ENCODE results near the gene THOC2. TPM values are rescaled to one million over a fixed set of nuclear protein-coding genes. Genes with fewer than 3 reads are reported as not detected.
"Not testable (repeated sequence)": the region's sequence is repeated elsewhere in the genome, so short reads cannot be mapped to it uniquely, and the experiment has no call there.

The THOC2 gene
- total and polyA plus RNA-seq, 12 donors = 30.0 to 106 (median 63.2) TPM

- DNase-seq = no peak
- H3K9me3 ChIP-seq (replicated peaks in 1 of 3) = no peaks in the 10 kb centered on the region
- no peak overlapping the region for H3K4me3 ChIP-seq
- WGBS, 4 donors = 81 to 95% (median 91%) methylated on average over 3 of the region's 3 CpGs
- TF ChIP-seq POLR2A (IDR thresholded peaks at IDR 0.05) = no peak
- TF ChIP-seq CTCF (IDR thresholded peaks at IDR 0.05) = no peak
- intact Hi-C loops (cut with DNase I) = no loop called here
- no peaks in the 10 kb centered on the region for H3K4me1 ChIP-seq (replicated peaks in 1 of 2)
- H3K27ac ChIP-seq = no peak overlapping the region
- H3K27me3 ChIP-seq = no peaks in the 10 kb centered on the region
- peaks cover 0 to 3% of the 10 kb centered on the region in 2 donors for H3K36me3 ChIP-seq (replicated peaks in 1 of 2)
These were observed 67.7 kb downstream of the THOC2 start for GRCh38 chrX:123665197-123665596.

- H3K27ac ChIP-seq; H3K4me1 ChIP-seq (replicated peaks in 1 of 2); intact Hi-C loops (cut with DNase I); DNase-seq; H3K27me3 ChIP-seq; H3K9me3 ChIP-seq (replicated peaks in 1 of 3); H3K36me3 ChIP-seq (replicated peaks in 1 of 2); H3K4me3 ChIP-seq: not testable (repeated sequence)
- WGBS, 4 donors = 83 to 94% (median 89%) methylated on average over 6 of the region's 6 CpGs
These were observed 68.2 kb downstream of the THOC2 start for GRCh38 chrX:123664467-123665167.

GRCh38 chrX:123663720-123664119, 69.1 kb downstream of the THOC2 start:
- H3K27ac ChIP-seq; H3K4me1 ChIP-seq (replicated peaks in 1 of 2); intact Hi-C loops (cut with DNase I); H3K9me3 ChIP-seq (replicated peaks in 1 of 3); H3K36me3 ChIP-seq (replicated peaks in 1 of 2); H3K4me3 ChIP-seq; DNase-seq; H3K27me3 ChIP-seq: not testable (repeated sequence)
- 79 to 100% (median 93%) methylated on average over 3 of the region's 3 CpGs for WGBS, 4 donors

- H3K27ac ChIP-seq; H3K4me3 ChIP-seq; intact Hi-C loops (cut with DNase I); H3K9me3 ChIP-seq (replicated peaks in 1 of 3); H3K27me3 ChIP-seq; H3K36me3 ChIP-seq (replicated peaks in 1 of 2); H3K4me1 ChIP-seq (replicated peaks in 1 of 2); DNase-seq: not testable (repeated sequence)
- WGBS, 4 donors = 86 to 93% (median 88%) methylated on average over 8 to 9 of the region's 9 CpGs
These were observed 76.3 kb downstream of the THOC2 start for GRCh38 chrX:123656507-123656906.

GRCh38 chrX:123648811-123649181, 84.1 kb downstream of the THOC2 start:
- H3K27ac ChIP-seq; intact Hi-C loops (cut with DNase I); H3K9me3 ChIP-seq (replicated peaks in 1 of 3); H3K4me3 ChIP-seq; H3K36me3 ChIP-seq (replicated peaks in 1 of 2); H3K4me1 ChIP-seq (replicated peaks in 1 of 2); DNase-seq; H3K27me3 ChIP-seq: not testable (repeated sequence)
- 61 to 73% (median 64%) methylated on average over 5 to 6 of the region's 6 CpGs; no CpG with 5 or more reads in 1 of the 4 donors for WGBS, 4 donors

GRCh38 chrX:123648028-123648810, 84.6 kb downstream of the THOC2 start:
- H3K9me3 ChIP-seq (replicated peaks in 1 of 3) = no peaks in the 10 kb centered on the region
- intact Hi-C loops (cut with DNase I) = no loop called here
- H3K36me3 ChIP-seq (replicated peaks in 1 of 2) = no peaks in the 10 kb centered on the region
- DNase-seq = no peak
- no peaks in the 10 kb centered on the region for H3K4me1 ChIP-seq (replicated peaks in 1 of 2)
- H3K27me3 ChIP-seq = no peaks in the 10 kb centered on the region
- WGBS, 4 donors = 57 to 89% (median 69%) methylated on average over 5 to 20 of the region's 20 CpGs
- TF ChIP-seq POLR2A (IDR thresholded peaks at IDR 0.05) (no peak), CTCF (IDR thresholded peaks at IDR 0.05) (no peak)
- H3K4me3 ChIP-seq = no peak overlapping the region
- H3K27ac ChIP-seq = no peak overlapping the region

Measured in adrenal gland (tissue), 12 donors.